HL-60 (cell line): ENCODE results near the gene SPATA32.

ENCODE experiments used
- DNase-seq, 2 experiments: peaks; one replicate each; pipeline ENCODE4 v3.0.0-alpha.2; 2010 to 2020; ENCODE audit warnings: low read depth in 1 of 2, low spot score in 1 of 2
- H3K27ac ChIP-seq: fragments of 250-450 bp; sonication (Bioruptor Pico); replicated peaks from 2 replicates; pipeline ENCODE4 v1.5.1; 2020; ENCODE audit warnings: mild to moderate bottlenecking, moderate library complexity
- H3K27me3 ChIP-seq: fragments of 250-450 bp; sonication (Bioruptor Pico); 2 replicates; pipeline ENCODE4 v1.5.1; 2021; ENCODE audit warnings: mild to moderate bottlenecking, moderate library complexity; ENCODE audit not compliant: insufficient read depth, poor library complexity, severe bottlenecking
- H3K4me3 ChIP-seq: replicated peaks from 2 replicates; pipeline ENCODE4 v1.5.1; 2011; ENCODE audit warnings: mild to moderate bottlenecking, control low read depth, low read length; ENCODE audit not compliant: insufficient read depth
- GABPA ChIP-seq: IDR thresholded peaks from 2 replicates; pipeline ENCODE4 v1.6.1; 2012; ENCODE audit warnings: low read depth
- POLR2AphosphoS5 ChIP-seq: IDR thresholded peaks from 2 replicates; pipeline ENCODE4 v1.6.1; 2012; ENCODE audit warnings: low read depth
- SPI1 ChIP-seq: IDR thresholded peaks from 2 replicates; pipeline ENCODE4 v1.6.1; 2012; ENCODE audit warnings: low read depth, mild to moderate bottlenecking, borderline replicate concordance
- TF ChIP-seq, protein P1 (sequence below): IDR thresholded peaks from 2 replicates; pipeline ENCODE4 v1.6.1; 2012; ENCODE audit warnings: low read depth; ENCODE audit not compliant: insufficient replicate concordance
- TF ChIP-seq, protein P2 (sequence below): IDR thresholded peaks from one replicate; pipeline ENCODE4 v1.5.1; 2011; ENCODE audit warnings: low read length, control low read depth, inconsistent platforms; ENCODE audit not compliant: insufficient read depth

The SPATA32 gene

DNA sequence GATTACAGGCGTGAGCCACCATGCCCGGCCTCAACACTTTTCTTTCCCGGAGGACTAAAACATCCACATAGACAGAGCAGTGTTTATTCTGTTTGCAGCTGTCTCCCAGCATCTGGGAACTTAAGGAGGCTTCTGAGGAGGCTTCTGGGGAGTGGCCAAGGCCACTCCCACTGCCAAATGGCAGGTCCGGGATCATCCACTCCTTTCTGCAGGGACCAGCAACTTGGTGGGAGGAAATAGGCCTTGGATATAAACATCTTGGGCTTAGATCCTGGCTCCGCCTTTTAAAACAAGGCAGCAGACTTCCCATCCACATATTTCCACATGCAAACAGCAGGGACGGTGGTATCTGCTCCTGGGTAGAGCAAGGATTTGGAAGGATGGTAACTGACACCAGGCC, 14.1 kb upstream of the SPATA32 start:
- DNase-seq = no peak

DNA sequence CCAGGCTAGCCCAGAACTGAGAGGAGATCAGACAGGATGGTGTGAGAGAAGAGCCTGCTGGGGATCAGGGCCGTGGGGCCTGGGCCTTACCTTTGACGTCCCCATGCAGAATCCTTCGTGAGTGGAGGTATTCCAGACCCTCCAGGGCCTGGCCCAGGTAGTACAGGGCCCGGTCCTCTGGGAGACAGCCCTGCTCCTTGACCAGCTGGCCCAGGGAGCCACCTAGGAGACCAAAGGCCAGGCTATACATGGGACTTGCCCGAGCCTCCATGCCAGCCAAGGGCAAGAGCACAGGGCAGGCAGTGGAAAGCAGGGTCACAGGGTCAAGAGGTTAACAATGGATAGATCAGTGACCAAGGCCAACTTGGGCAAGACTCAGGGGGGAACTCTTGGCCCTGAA, 12.1 kb upstream of the SPATA32 start:
- no peak for TF ChIP-seq SPI1
- no peak overlapping the region for H3K27ac ChIP-seq
- DNase-seq = no peak
- no peak overlapping the region for H3K4me3 ChIP-seq
- no peaks in the 10 kb centered on the region for H3K27me3 ChIP-seq

More for the DNA sequence above, 14.1 kb upstream of the SPATA32 start:
- H3K4me3 ChIP-seq = no peak overlapping the region
- TF ChIP-seq, protein P1, sequence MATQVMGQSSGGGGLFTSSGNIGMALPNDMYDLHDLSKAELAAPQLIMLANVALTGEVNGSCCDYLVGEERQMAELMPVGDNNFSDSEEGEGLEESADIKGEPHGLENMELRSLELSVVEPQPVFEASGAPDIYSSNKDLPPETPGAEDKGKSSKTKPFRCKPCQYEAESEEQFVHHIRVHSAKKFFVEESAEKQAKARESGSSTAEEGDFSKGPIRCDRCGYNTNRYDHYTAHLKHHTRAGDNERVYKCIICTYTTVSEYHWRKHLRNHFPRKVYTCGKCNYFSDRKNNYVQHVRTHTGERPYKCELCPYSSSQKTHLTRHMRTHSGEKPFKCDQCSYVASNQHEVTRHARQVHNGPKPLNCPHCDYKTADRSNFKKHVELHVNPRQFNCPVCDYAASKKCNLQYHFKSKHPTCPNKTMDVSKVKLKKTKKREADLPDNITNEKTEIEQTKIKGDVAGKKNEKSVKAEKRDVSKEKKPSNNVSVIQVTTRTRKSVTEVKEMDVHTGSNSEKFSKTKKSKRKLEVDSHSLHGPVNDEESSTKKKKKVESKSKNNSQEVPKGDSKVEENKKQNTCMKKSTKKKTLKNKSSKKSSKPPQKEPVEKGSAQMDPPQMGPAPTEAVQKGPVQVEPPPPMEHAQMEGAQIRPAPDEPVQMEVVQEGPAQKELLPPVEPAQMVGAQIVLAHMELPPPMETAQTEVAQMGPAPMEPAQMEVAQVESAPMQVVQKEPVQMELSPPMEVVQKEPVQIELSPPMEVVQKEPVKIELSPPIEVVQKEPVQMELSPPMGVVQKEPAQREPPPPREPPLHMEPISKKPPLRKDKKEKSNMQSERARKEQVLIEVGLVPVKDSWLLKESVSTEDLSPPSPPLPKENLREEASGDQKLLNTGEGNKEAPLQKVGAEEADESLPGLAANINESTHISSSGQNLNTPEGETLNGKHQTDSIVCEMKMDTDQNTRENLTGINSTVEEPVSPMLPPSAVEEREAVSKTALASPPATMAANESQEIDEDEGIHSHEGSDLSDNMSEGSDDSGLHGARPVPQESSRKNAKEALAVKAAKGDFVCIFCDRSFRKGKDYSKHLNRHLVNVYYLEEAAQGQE = no peak
- TF ChIP-seq GABPA (no peak), SPI1 (no peak), POLR2AphosphoS5 (no peak)
- TF ChIP-seq, protein P2, sequence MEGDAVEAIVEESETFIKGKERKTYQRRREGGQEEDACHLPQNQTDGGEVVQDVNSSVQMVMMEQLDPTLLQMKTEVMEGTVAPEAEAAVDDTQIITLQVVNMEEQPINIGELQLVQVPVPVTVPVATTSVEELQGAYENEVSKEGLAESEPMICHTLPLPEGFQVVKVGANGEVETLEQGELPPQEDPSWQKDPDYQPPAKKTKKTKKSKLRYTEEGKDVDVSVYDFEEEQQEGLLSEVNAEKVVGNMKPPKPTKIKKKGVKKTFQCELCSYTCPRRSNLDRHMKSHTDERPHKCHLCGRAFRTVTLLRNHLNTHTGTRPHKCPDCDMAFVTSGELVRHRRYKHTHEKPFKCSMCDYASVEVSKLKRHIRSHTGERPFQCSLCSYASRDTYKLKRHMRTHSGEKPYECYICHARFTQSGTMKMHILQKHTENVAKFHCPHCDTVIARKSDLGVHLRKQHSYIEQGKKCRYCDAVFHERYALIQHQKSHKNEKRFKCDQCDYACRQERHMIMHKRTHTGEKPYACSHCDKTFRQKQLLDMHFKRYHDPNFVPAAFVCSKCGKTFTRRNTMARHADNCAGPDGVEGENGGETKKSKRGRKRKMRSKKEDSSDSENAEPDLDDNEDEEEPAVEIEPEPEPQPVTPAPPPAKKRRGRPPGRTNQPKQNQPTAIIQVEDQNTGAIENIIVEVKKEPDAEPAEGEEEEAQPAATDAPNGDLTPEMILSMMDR = no peak
- no peaks in the 10 kb centered on the region for H3K27me3 ChIP-seq
- H3K27ac ChIP-seq = no peak overlapping the region

- TF ChIP-seq POLR2AphosphoS5 = no peak
- TF ChIP-seq, protein P1 = no peak
- TF ChIP-seq, protein P2 = no peak
- TF ChIP-seq GABPA = no peak
- TF ChIP-seq SPI1 = no peak
- Histone ChIP-seq H3K27ac (no peak overlapping the region), H3K4me3 (no peak overlapping the region), H3K27me3 (no peaks in the 10 kb centered on the region)
- DNase-seq = no peak
Observed at GRCh38 chr17:45273551-45273957, 11.7 kb upstream of the SPATA32 start.

- Histone ChIP-seq H3K4me3 (no peak overlapping the region), H3K27ac (no peak overlapping the region), H3K27me3 (no peaks in the 10 kb centered on the region)
- DNase-seq = no peak
- TF ChIP-seq, protein P1 = no peak
- TF ChIP-seq, protein P2 = no peak
Observed at GRCh38 chr17:45271603-45272002, 9.7 kb upstream of the SPATA32 start.
